HepG2 (cell line): ENCODE data around the gene CDH13. TPM values are rescaled to one million over a fixed set of nuclear protein-coding genes. Genes with fewer than 3 reads are reported as not detected.

ENCODE experiments used
- ATAC-seq: fragments of 200-7000 bp; cut with Tn5 transposase; 3 replicates; pipeline ENCODE4 v1.9.1; 2020; ENCODE audit warnings: mild to moderate bottlenecking, moderate library complexity
- BruUV-seq: library from RNA; stranded (reverse); fragments of 400-500 nt; replicated peaks from 2 replicates; lab custom pipeline; 2021; lab: Mats Ljungman, UMichigan
- CTCF ChIA-PET: fragments of 300-600 bp; formaldehyde crosslinking; extraction: SDS; loops from one replicate; lab custom pipeline; 2021; ENCODE audit warnings: low total read pairs, inconsistent platforms, low intra/inter-chr PET ratio; lab: Yijun Ruan, JAX
- POLR2A ChIA-PET: fragments of 350-600 bp; sonication (Branson Sonifier 250); formaldehyde crosslinking; loops from one replicate; lab custom pipeline; 2020; ENCODE audit warnings: antibody characterized with exemption, inconsistent platforms; lab: Yijun Ruan, JAX
- DNase-seq: peaks from one replicate; pipeline ENCODE4 v3.0.0-alpha.2; 2015; ENCODE audit warnings: low spot score
- FAIRE-seq: peaks from 3 replicates; lab custom pipeline; 2011; peaks lifted over from hg19 to GRCh38; lab: Jason Lieb, UNC
- H2AFZ ChIP-seq: one replicate; pipeline ENCODE4 v1.6.1; 2011; ENCODE audit warnings: low read length, inconsistent platforms
- H3K27ac ChIP-seq: fragments of 300-600 bp; 3 replicates; pipeline ENCODE4 v1.8.0; 2011; ENCODE audit warnings: mixed run types, mild to moderate bottlenecking, mixed read lengths, low read length, inconsistent platforms; ENCODE audit not compliant: insufficient read depth; ENCODE audit errors: extremely low read length
- H3K27me3 ChIP-seq, 2 experiments: fragments of 200-600 bp in 1 of 2; 2 replicates in 1 of 2; 3 replicates in 1 of 2; pipeline versions ENCODE4 v1.6.0 to v1.8.0; 2011; ENCODE audit warnings: low read length in 2 of 2, mild to moderate bottlenecking in 2 of 2, moderate library complexity in 2 of 2, inconsistent platforms in 1 of 2; ENCODE audit not compliant: insufficient read depth in 2 of 2, control insufficient read depth in 1 of 2
- H3K36me3 ChIP-seq, 2 experiments: fragments of 200-600 bp in 1 of 2; replicated peaks in 1 of 2; 2 replicates in 1 of 2; 3 replicates in 1 of 2; pipeline versions ENCODE4 v1.5.1 to v1.8.0; 2011; ENCODE audit warnings: low read length in 2 of 2, inconsistent platforms in 1 of 2; ENCODE audit not compliant: insufficient read depth in 2 of 2, control insufficient read depth in 1 of 2
- H3K4me1 ChIP-seq: 2 replicates; pipeline ENCODE4 v1.5.1; 2012; ENCODE audit warnings: low read length, inconsistent platforms; ENCODE audit not compliant: insufficient read depth
- H3K4me2 ChIP-seq: 2 replicates; pipeline ENCODE4 v1.6.0; 2011; ENCODE audit warnings: low read depth, low read length, inconsistent platforms
- H3K4me3 ChIP-seq, 3 experiments: fragments of 200-600 bp in 1 of 3; sonication (generic), shearing (Covaris generic) in 1 of 3; replicated peaks in 1 of 3; 2 replicates each; pipeline ENCODE4 v1.5.1; 2011 to 2016; ENCODE audit warnings: low read length in 3 of 3, inconsistent platforms in 2 of 3, low read depth in 2 of 3, mild to moderate bottlenecking in 2 of 3, control low read depth in 1 of 3, mixed read lengths in 1 of 3; ENCODE audit not compliant: insufficient read depth in 1 of 3
- H3K79me2 ChIP-seq: one replicate; pipeline ENCODE4 v1.6.1; 2011; ENCODE audit warnings: low read length, inconsistent platforms; ENCODE audit not compliant: insufficient read depth
- H3K9ac ChIP-seq: 2 replicates; pipeline ENCODE4 v1.6.0; 2011; ENCODE audit warnings: mild to moderate bottlenecking, low read depth, low read length, inconsistent platforms; ENCODE audit not compliant: insufficient read depth
- H3K9me3 ChIP-seq: 2 replicates; pipeline ENCODE4 v1.5.1; 2012; ENCODE audit warnings: mild to moderate bottlenecking, low read length
- H4K20me1 ChIP-seq: 2 replicates; pipeline ENCODE4 v1.6.0; 2011; ENCODE audit warnings: inconsistent platforms, mild to moderate bottlenecking, low read length, moderate library complexity; ENCODE audit not compliant: insufficient read depth
- AHDC1 ChIP-seq: sonication (generic); formaldehyde crosslinking; IDR thresholded peaks from 2 replicates; pipeline ENCODE4 v1.5.1; 2020; ENCODE audit warnings: mild to moderate bottlenecking, missing genetic modification reagents, borderline replicate concordance
- HMGXB4 ChIP-seq, 2 experiments: sonication (generic) in 1 of 2; formaldehyde crosslinking in 1 of 2; IDR thresholded peaks; 2 replicates each; pipeline versions ENCODE4 v1.4.0 to v1.6.1; 2018 to 2020; ENCODE audit warnings: missing genetic modification reagents in 2 of 2, borderline replicate concordance in 1 of 2, low read depth in 1 of 2, mild to moderate bottlenecking in 1 of 2, missing biosample characterization in 1 of 2
- JUNB ChIP-seq: sonication (generic); formaldehyde crosslinking; IDR thresholded peaks from 2 replicates; pipeline ENCODE4 v1.8.0; 2022; ENCODE audit warnings: missing genetic modification reagents, mild to moderate bottlenecking, borderline replicate concordance
- MAZ ChIP-seq, 2 experiments: sonication (generic) in 1 of 2; formaldehyde crosslinking in 1 of 2; IDR thresholded peaks; 2 replicates each; pipeline versions ENCODE4 v1.5.0 to v1.6.1; 2012 to 2020; ENCODE audit warnings: low read depth in 2 of 2, mild to moderate bottlenecking in 2 of 2, borderline replicate concordance in 1 of 2, improper control_type of control experiment in 1 of 2, low read length in 1 of 2, missing genetic modification reagents in 1 of 2, moderate library complexity in 1 of 2
- RAD21 ChIP-seq: fragments of 450-650 bp; formaldehyde crosslinking; IDR thresholded peaks from 2 replicates; pipeline ENCODE4 v1.5.0; 2020; ENCODE audit warnings: mild to moderate bottlenecking
- SKI ChIP-seq: fragments of 450-650 bp; IDR thresholded peaks from one replicate; pipeline ENCODE4 v1.6.1; 2018; ENCODE audit warnings: mild to moderate bottlenecking; ENCODE audit not compliant: partially characterized antibody
- XRCC5 ChIP-seq: fragments of 200-400 bp; formaldehyde crosslinking; optimal IDR thresholded peaks from 2 replicates; pipeline ENCODE3; 2017; ENCODE audit warnings: mild to moderate bottlenecking, low read length
- ZNF234 ChIP-seq: sonication (generic); formaldehyde crosslinking; conservative IDR thresholded peaks from 2 replicates; pipeline ENCODE4 v1.5.1; 2020; ENCODE audit warnings: mild to moderate bottlenecking, missing genetic modification reagents
- ZNF235 ChIP-seq: sonication (generic); formaldehyde crosslinking; IDR thresholded peaks from 2 replicates; pipeline ENCODE4 v1.8.1; 2023; ENCODE audit warnings: mild to moderate bottlenecking, missing genetic modification reagents, borderline replicate concordance
- ZNF766 ChIP-seq: sonication (generic); formaldehyde crosslinking; IDR thresholded peaks from 2 replicates; pipeline ENCODE4 v1.5.0; 2020; ENCODE audit warnings: missing genetic modification reagents, borderline replicate concordance
- ZNF770 ChIP-seq: sonication (generic); formaldehyde crosslinking; IDR thresholded peaks from 2 replicates; pipeline ENCODE4 v1.5.0; 2020; ENCODE audit warnings: mild to moderate bottlenecking, missing genetic modification reagents
- ZNF775 ChIP-seq: sonication (generic); formaldehyde crosslinking; IDR thresholded peaks from 2 replicates; pipeline ENCODE4 v1.4.0; 2020; ENCODE audit warnings: missing genetic modification reagents, mild to moderate bottlenecking, moderate library complexity, borderline replicate concordance
- ZSCAN22 ChIP-seq: sonication (generic); formaldehyde crosslinking; IDR thresholded peaks from 2 replicates; pipeline ENCODE4 v1.4.0; 2020; ENCODE audit warnings: mild to moderate bottlenecking, missing genetic modification reagents
- WGBS: methylation state at CpG from one replicate; pipeline ENCODE4 v1.1.6; 2017; ENCODE audit warnings: low lambda C conversion rate; 5-methylcytosine and 5-hydroxymethylcytosine counted together
- in situ Hi-C: cut with HindIII; loops from 2 replicates; pipeline ENCODE4 v1.10.0; 2017; ENCODE audit warnings: low pct_unique_long_range_greater_than_20kb; ENCODE audit not compliant: extremely low pct_ligation_motif_present
- intact Hi-C: fragments of 100-400 bp; cut with micrococcal nuclease; formaldehyde crosslinking; loops from one replicate; pipeline ENCODE4 v1.10.0; 2022; ENCODE audit not compliant: unreplicated experiment
- polyA plus RNA-seq, 8 experiments: library from polyadenylated mRNA; depleted of rRNA in 3 of 8; stranded (reverse) in 7 of 8; unstranded in 1 of 8; fragments of >200 nt; fragmentation: Illumina TruSeq in 4 of 8; extraction: Trizol in 4 of 8; gene quantifications; 2 replicates each; pipeline versions ENCODE4 v1.2.1 to v1.2.3, GENCODE V29; 2011 to 2016; ENCODE audit warnings: low read depth in 4 of 8, missing spikeins in 1 of 8, mixed read lengths in 1 of 8; ENCODE audit not compliant: insufficient read depth in 1 of 8
- total RNA-seq, 5 experiments: library from RNA; depleted of rRNA; stranded (reverse); fragments of >200 nt; fragmentation: Illumina TruSeq; extraction: Trizol; gene quantifications; 2 replicates each; pipeline ENCODE4 v1.2.3, GENCODE V29; 2016; ENCODE audit warnings: low read depth in 1 of 5

Gene CDH13
- total and polyA plus RNA-seq, 2 of the 13 experiments (the other 11 are each of a cell fraction or from before 2014, with no cell fraction given): not detected

- Histone ChIP-seq H3K27ac (no peak overlapping the region), H3K9me3 (peaks cover 23% of the 10 kb centered on the region; the same call in 1 of the 2 replicates), H3K36me3 (no peaks in the 10 kb centered on the region), H3K27me3 (no peaks in the 10 kb centered on the region), H3K4me1 (no peaks in the 10 kb centered on the region), H3K79me2 (no peaks in the 10 kb centered on the region), H2AFZ (no peak overlapping the region), H3K4me2 (no peak overlapping the region), H3K9ac (no peak overlapping the region), H4K20me1 (no peaks in the 10 kb centered on the region), H3K4me3 (no peak overlapping the region)
- in situ Hi-C loops (no loop called here), intact Hi-C loops (no loop called here)
- 2% methylated on average over 2 of the region's 2 CpGs for WGBS
- FAIRE-seq (no peak), DNase-seq (no peak), ATAC-seq (no peak)
- BruUV-seq: no TSS peak
- ChIA-PET POLR2A (no interaction called here), CTCF (no interaction called here)
- TF ChIP-seq MAZ (IDR thresholded peaks at IDR 0.05; ENCODE audit: borderline replicate concordance, low read depth, low read length): no peak
- TF ChIP-seq MAZ (CRISPR knock-in tag; IDR thresholded peaks at IDR 0.05; ENCODE audit: low read depth): no peak
- TF ChIP-seq ZNF234 (CRISPR knock-in tag): no peak
- no peak for TF ChIP-seq SKI
- TF ChIP-seq XRCC5: no peak
- no peak for TF ChIP-seq ZNF766 (CRISPR knock-in tag)
- no peak for TF ChIP-seq JUNB (CRISPR knock-in tag)
- no peak for TF ChIP-seq ZNF235
- TF ChIP-seq HMGXB4 (CRISPR knock-in tag; IDR thresholded peaks at IDR 0.05; ENCODE audit: borderline replicate concordance in 1 of 2, low read depth in 1 of 2): no peak
- TF ChIP-seq ZNF775: no peak
- no peak for TF ChIP-seq AHDC1 (CRISPR knock-in tag)
- TF ChIP-seq ZSCAN22: no peak
- no peak for TF ChIP-seq RAD21 (CRISPR knock-in tag)
- TF ChIP-seq ZNF770 (CRISPR knock-in tag): no peak
Observed at GRCh38 chr16:82892324-82892723, 265.6 kb downstream of the CDH13 start.
